GM19099 (cell line): ENCODE data around the gene NXPH2.

Experiments used
- POLR2A ChIP-seq: IDR thresholded peaks from 3 replicates; pipeline ENCODE4 v1.6.1; 2011; ENCODE audit warnings: low read depth; ENCODE audit not compliant: insufficient read length; ENCODE audit errors: extremely low read depth

The NXPH2 gene

DNA sequence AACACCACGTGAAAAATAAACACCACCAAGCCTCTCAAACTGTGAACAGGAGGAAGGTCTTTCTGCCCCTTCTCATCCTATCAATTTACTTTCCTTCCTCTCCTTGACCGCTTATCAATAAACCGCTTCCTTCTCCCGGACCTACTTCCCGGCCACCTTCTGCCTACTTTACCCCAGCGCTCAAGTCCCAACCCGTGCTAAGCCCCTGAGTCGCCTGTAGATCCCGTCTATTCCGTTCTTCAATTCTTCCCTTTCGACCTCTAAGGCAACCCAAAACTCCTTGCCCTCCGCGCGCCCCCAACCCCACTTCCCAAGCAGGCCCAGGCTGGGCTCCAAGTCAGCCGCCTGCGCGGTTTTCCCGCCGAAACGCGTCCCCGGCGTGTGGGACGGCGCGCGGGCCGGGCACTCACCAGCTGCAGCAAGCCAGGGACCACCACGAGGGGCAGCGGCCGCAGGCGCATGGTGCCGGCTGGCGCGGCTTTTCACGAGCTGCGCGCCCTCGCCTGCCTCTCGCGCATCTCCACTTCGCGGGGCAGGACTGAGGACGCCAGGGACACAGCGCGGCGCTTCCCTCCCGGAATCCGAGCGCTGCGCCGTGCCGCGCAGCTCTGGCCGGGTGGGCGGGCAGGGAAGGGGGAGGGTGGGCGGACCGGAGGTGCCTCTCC lies at the start of gene NXPH2:
NXPH2 (minus strand) TSS at position 610 of the 665 bp plus-strand sequence; CDS start at position 461, 149 bp downstream.
- no peak for TF ChIP-seq POLR2A

DNA sequence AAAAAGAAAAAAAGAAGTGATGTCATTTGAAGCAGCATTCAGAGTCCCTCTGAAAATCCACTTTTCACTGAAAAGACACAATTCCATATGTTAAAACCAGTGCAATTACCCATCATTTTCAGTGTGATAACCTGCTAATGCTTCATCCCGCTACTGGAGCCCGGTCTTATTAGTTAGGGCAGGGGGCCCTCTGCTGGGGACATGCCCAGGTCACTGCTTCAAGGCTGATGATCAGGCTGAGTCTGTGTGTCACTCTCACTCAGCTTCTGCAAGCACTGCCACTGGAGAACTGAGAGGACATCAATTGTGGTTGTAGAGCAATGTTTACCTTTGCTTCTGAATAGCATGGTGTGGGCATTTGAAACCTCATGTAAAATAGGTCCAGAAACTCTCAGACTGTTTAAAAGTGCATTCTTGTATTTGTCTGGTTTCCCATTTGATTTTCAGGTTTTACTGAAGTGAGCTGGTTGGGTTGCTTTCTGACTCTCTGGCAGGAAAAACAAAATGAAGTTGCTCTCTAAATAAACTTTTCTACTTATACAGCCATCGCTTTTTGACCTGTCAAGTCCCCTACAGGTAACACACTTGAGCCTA lies 49.2 kb upstream of the NXPH2 start:
- no peak for TF ChIP-seq POLR2A

DNA sequence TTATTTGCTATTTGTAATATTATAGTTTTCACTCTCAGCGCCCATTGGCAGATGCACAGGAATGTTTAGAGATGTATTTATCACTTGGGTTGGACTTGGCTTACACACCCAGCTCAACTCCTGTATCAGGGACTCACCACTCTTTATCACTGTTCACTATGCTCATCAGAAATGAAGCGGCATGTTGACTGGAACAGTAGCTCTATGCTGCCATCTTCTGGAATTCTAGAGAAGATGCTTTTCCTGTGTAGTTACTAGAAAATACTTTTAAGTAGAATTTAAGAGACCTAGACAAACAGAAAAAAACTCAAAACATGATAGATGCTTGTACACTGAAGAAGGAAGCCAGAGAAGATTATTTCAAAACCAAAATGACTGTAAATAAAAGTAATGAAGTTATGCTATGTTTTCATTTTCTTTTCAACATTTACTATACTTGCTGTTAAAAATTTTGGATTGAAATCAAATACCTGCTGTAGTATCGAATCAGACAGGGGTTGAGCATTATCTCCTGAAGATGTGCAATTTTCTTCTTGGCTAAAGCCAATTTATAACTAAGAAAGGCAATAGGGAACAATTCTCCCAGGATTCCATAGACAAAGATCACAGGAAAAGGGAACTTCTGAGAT lies 47.4 kb upstream of the NXPH2 start:
- TF ChIP-seq POLR2A: no peak

DNA sequence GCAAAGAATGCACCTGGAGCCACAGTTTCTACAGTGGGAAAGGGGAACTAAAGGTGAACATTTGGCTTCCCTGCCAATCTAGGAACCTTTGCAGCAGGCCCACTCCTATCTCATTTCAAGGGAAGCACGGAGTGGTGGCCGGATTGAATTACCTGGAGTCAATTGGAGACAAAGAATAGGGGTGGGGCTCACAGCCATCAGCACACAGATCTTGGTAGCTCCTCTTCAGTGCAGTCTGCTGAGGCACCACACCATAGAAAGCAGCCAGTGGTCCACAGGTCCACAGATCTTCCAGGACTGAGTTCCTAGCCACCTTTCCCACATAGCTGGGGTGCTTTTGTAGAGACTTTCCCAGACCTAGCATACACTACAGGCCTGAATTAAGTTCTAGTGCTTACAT lies 43.5 kb upstream of the NXPH2 start:
- TF ChIP-seq POLR2A: no peak

DNA sequence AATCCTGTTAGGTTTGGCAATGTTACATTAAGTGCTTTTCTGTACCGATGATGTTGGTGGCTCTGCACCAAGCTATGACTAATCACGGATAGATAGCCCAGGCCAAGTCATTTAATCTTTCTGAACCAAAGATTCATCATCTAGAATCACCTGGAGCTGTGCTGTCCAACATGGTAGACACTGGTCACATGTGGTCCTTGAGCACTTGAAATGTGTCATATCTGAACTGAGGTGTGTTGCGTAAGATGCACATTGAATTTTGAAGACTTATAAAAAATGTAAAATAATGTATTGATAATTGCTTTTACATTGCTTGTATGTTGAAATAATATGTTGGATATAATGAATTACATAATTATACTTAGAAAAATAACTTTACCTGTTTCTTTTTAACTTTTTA lies 39.8 kb upstream of the NXPH2 start:
- TF ChIP-seq POLR2A: no peak

DNA sequence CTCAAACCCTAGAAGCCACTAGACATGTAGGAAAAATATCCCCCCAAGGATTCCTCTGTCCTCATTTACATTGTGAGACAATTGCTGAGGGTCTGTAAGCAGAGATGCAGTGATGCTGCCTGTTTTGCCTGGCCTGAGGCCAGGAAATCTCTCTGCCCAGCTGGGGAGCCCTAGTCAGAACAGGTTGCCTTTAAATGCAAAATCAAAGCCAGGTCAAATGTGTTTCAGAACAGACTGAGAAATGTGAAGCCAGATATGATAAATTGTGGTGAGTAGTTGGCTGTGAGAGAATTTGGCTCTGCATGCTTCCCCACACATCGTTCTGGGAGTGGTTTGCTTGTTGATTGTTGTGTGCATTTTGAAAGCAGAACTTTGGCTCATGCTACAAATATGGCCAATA lies 38.4 kb upstream of the NXPH2 start:
- no peak for TF ChIP-seq POLR2A

DNA sequence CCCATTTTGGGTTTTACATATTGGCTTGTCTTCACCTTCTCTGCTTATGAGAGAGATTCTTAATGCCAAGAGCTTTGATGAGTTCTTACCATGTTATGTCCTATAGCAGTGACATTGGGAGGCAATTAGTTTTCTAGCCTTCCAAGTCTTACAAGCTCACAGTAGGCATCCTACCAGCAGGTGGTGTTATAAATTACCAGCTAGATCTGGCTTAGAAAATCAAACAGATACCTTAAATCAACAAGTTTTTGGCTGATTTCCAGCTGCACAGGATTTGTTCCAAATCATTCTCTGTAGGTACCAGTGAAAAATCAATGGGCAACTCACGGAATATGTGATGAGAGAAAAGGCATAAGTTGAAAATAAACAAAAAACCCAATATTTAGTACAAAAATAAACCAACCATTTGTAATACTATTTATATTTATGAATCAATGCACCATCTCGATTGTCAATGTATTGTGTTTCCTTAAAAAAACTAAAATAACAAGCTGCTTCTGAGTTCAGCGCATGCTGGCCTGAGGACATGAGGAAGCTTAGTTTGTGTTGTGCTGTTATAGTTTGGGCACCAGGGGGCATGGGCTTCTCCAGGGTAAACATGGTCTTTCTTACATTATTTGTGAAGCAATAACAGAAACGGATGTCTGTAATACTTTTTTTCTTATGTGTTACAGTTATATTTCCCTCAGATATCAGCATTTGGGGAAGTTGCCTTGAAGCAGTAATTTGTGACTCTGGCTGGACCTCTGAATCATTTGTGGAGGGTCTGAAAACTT lies 34.1 kb upstream of the NXPH2 start:
- TF ChIP-seq POLR2A: no peak

DNA sequence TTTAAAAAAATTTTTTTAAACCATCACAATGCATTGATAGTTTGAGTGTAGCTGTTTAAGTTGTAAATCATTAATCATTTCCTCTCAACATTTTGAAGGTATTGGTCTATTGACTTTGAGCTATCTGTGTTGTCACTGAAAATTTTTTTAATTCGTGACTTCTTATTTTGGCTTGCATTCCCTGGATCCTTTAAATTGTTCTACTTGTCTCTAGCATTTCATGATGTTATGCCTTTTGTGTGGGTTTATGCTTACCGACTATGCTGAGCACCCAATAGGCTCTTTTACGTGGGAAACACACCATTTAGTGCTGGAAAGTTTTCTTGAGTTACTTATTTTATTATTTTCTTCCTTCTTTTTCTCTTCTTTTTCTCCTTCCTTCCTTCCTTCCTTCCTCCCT lies 31.2 kb upstream of the NXPH2 start:
- TF ChIP-seq POLR2A: no peak

DNA sequence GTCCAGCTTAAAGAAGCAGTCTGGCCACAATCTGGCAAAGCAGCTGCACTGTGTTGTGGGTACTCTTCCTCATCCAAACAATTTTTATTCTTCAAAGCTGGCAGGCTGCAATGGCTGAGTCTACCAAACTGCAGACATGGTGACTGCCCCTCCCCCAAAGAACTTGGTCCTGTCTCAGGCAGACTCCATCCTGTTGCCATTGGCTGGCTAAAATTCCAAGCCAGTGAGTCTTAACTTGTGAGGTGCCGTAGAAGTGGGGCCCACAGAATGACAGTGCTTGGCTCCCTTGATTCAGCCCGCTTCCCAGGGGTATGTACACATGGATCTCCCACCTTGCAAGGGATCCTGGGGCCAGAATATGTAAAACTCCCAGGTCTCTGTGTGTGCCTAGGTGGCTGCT lies 14.5 kb upstream of the NXPH2 start:
- no peak for TF ChIP-seq POLR2A

DNA sequence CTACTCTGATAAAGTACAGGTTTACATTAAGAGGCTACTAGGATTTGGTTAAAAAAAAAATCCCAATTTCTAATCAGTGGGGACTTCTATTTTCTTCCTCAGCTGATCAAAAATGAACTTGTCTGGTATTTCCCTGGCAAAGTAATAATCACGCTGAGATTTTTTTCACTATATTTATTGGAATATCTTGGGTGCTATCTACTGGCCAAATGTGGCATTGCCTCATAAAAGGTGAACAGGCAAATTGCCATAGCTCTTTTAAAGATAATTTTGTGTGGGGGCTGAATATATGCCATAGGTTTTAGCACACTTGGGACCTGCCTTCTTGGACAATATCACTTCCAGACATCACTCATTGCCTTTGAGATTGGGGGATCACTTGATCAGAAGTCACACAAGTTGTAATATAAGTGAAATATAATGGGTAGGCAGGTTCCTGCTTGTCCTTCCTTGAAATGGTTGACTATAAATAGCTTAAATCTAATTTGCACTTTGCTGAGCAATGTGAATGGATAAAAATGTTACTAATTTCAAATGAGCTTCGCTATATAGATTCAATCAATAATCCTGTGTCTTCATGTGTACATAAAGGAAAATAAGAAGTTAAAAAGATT lies 7.0 kb upstream of the NXPH2 start:
- no peak for TF ChIP-seq POLR2A

DNA sequence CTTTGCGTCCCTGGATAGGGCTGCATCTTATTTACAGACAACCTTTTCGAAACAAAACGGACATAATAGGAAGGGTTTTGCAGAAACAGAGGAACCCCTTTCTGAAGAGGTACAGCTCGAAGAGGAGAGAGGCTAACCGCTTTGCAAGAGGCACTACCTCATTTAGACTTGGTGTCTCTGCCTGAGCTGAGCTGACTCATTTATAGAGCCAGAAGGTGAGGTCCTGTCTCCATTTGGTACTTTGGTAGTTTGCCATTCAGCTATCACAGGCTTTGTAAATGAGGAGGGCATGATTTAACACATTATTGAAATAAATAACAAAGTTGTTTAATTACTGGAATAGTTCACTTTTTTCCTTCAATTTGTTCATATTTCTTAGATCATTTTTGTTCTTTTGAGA lies 2.2 kb upstream of the NXPH2 start:
- TF ChIP-seq POLR2A: no peak

DNA sequence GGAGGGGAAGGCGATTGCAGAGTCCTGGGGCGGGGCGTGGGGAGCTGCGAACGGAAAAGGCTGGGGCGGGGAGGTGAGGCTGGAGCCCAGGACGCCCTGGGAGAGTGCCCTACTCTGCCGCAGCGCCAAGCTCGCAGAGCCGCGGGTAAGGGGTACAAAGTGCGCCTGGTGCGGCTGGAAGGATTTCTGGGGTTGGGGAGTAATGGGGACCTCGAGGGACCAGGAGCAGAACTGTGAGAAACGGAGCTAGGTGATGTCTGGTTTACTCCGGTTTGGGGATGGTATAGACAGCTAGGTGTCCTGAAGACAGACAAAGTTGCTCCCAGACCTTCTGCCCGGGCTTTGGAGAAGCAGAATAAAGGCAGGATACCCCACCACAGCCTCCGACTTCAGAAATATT lies 718 bp upstream of the NXPH2 start:
- TF ChIP-seq POLR2A: no peak

DNA sequence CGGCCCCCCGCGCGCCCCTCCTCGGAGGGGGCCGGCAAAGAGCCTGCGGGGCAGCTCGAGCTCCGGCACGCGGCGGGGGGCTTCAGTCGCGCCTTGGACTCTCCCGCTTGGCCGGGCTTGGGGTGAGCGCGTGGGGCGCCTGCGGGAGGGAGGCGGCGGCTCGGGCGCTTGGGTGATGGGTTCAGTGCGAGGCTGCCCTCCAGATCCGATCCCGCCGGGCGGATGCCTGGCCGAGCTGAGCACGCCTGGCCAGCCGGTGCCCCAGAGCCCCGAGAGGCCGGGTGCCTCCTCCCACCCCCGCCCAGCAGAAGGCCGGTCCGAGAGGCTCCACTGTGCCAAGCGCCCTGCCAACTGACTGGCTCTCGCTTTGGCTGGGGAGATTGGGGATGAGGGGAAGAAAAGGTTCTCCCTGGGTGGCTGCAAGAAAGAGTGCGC lies 273 bp upstream of the NXPH2 start:
- no peak for TF ChIP-seq POLR2A

DNA sequence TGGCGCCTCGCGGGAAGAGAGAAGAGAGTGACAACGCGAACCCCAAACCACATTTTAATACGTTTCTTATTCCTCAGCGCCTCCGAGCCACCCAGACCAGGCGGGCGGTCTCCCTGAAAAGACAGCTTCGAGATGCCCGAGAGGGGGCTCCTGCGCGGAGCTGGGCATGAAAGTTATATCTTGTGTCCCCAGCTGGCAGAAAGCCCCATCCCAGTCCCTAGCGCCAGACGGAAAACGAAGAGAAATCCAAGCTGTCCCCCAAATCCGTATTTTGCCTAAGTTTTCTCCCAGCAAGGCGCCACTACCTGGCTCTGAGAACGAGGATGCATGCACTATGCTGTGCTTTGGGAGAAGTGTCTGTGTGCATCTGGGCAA lies 797 bp downstream of the NXPH2 start:
- TF ChIP-seq POLR2A: no peak

DNA sequence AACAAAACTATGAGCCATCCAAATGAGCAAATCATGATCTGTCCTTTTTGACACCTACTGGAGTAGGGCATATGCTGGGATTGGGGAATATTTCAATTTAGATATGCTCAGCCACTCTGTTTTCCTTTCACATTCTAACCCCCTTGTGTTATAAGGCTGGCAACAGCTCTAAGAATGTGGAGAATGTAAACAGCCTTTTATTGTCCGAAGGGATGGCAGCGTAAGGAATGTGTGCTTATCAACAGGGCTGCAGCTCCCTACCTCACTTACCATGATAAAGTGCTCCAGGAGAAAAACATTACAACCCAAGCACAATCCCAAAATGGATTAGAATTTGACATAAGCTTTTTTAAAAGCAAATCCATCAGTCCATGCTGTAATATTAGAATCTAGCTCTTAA lies 2.2 kb downstream of the NXPH2 start:
- no peak for TF ChIP-seq POLR2A
